Epithelial cell of esophagus (primary cell): ENCODE measurements around the gene TATDN2.

Experiments
- DNase-seq: peaks from one replicate; pipeline ENCODE4 v3.0.0; 2010; ENCODE audit warnings: low read depth
- H3K4me3 ChIP-seq: 2 replicates; pipeline ENCODE4 v1.5.1; 2011; ENCODE audit warnings: mild to moderate bottlenecking, low read length, control low read depth
- CTCF ChIP-seq: IDR thresholded peaks from 2 replicates; pipeline ENCODE4 v1.5.1; 2011; ENCODE audit warnings: low read depth, mild to moderate bottlenecking, low read length, control low read depth, inconsistent platforms; ENCODE audit not compliant: insufficient read depth; ENCODE audit errors: missing control alignments

The TATDN2 gene

GRCh38 chr3:10279384-10280176 lies 31.3 kb downstream of the TATDN2 start:
- H3K4me3 ChIP-seq, result no peak overlapping the region
- no peak for DNase-seq
- TF ChIP-seq CTCF, result no peak

GRCh38 chr3:10280177-10280529 lies 31.9 kb downstream of the TATDN2 start:
- no peak overlapping the region for H3K4me3 ChIP-seq
- TF ChIP-seq CTCF, result peak; percentile 15
- peak; percentile 27 for DNase-seq

GRCh38 chr3:10280571-10280970 lies 32.3 kb downstream of the TATDN2 start:
- TF ChIP-seq CTCF, result no peak
- no peak for DNase-seq
- H3K4me3 ChIP-seq, result no peak overlapping the region

- TF ChIP-seq CTCF, result no peak
- DNase-seq, result no peak
- H3K4me3 ChIP-seq, result no peak overlapping the region
Observed at GRCh38 chr3:10281951-10282350, 33.7 kb downstream of the TATDN2 start.

GRCh38 chr3:10283638-10284037 lies 35.4 kb downstream of the TATDN2 start:
- peak; percentile 85 for DNase-seq
- TF ChIP-seq CTCF, result no peak
- H3K4me3 ChIP-seq, result no peak overlapping the region

GRCh38 chr3:10284496-10284895 lies 36.2 kb downstream of the TATDN2 start:
- no peak for TF ChIP-seq CTCF
- H3K4me3 ChIP-seq, result no peak overlapping the region
- no peak for DNase-seq

- TF ChIP-seq CTCF, result no peak
- no peak overlapping the region for H3K4me3 ChIP-seq
- peak; percentile 16 for DNase-seq
Observed at GRCh38 chr3:10285272-10286132, 37.2 kb downstream of the TATDN2 start.
